Nephron (organoid): ENCODE data around the gene ZFAND2A.
"Not testable (repeated sequence)": the region's sequence is repeated elsewhere in the genome, so short reads cannot be mapped to it uniquely, and the experiment has no call there.

Source experiments
- H3K27ac Mint-ChIP-seq, 3 experiments: 2 replicates each; pipeline ENCODE4 v1.8.0; 2020; ENCODE audit warnings: mixed read lengths in 3 of 3, mild to moderate bottlenecking in 2 of 3, moderate library complexity in 1 of 3
- H3K27me3 Mint-ChIP-seq: 2 replicates; pipeline ENCODE4 v1.8.0; 2021; ENCODE audit warnings: low read depth, mild to moderate bottlenecking, moderate library complexity, mixed read lengths
- H3K36me3 Mint-ChIP-seq: 2 replicates; pipeline ENCODE4 v1.8.0; 2020; ENCODE audit warnings: low read depth, mixed read lengths
- H3K4me1 Mint-ChIP-seq: 2 replicates; pipeline ENCODE4 v1.8.0; 2020; ENCODE audit warnings: mixed read lengths
- H3K4me3 Mint-ChIP-seq, 3 experiments: 2 replicates each; pipeline ENCODE4 v1.8.0; 2020; ENCODE audit warnings: mild to moderate bottlenecking in 3 of 3, mixed read lengths in 3 of 3, moderate library complexity in 2 of 3
- H3K9me3 Mint-ChIP-seq: 2 replicates; pipeline ENCODE4 v1.8.0; 2020; ENCODE audit warnings: mixed read lengths
- TF ChIP-seq, protein P1 (sequence below), 3 experiments: fragments of 200-600 bp; sonication (generic); IDR thresholded peaks; one replicate each; pipeline ENCODE4 v1.5.0; 2021; ENCODE audit warnings: antibody characterized with exemption in 3 of 3; ENCODE audit not compliant: unreplicated experiment in 3 of 3

ZFAND2A gene

DNA sequence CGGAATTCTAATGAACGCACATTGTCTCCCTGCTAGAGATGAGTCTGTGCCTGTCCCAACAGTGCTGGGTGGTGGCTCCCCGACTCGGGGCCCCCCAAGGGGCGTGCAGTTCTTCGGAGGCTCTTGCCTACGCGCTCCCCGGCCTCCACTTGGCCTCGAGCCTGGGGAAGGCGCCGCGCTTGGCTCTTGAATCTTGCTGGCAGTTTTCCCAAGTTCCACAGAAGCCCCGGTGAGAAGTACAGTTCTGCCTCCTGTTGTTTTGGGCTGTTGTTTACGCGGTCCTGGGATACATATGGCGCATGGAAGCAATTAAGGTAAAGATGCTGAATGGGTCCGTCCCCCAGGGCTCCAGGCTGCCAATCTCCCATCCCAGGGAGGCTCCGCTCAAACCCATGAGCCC is 40.0 kb upstream of the ZFAND2A start:
- Mint-ChIP-seq H3K4me3 (peak overlapping the region in 1 of 3 experiments; percentile 42), H3K9me3 (no peaks in the 10 kb centered on the region), H3K36me3 (no peaks in the 10 kb centered on the region), H3K27me3 (peaks cover 39% of the 10 kb centered on the region), H3K4me1 (peaks cover 15% of the 10 kb centered on the region), H3K27ac (peak overlapping the region in 1 of 3 experiments; percentile 41)
- TF ChIP-seq, protein P1, sequence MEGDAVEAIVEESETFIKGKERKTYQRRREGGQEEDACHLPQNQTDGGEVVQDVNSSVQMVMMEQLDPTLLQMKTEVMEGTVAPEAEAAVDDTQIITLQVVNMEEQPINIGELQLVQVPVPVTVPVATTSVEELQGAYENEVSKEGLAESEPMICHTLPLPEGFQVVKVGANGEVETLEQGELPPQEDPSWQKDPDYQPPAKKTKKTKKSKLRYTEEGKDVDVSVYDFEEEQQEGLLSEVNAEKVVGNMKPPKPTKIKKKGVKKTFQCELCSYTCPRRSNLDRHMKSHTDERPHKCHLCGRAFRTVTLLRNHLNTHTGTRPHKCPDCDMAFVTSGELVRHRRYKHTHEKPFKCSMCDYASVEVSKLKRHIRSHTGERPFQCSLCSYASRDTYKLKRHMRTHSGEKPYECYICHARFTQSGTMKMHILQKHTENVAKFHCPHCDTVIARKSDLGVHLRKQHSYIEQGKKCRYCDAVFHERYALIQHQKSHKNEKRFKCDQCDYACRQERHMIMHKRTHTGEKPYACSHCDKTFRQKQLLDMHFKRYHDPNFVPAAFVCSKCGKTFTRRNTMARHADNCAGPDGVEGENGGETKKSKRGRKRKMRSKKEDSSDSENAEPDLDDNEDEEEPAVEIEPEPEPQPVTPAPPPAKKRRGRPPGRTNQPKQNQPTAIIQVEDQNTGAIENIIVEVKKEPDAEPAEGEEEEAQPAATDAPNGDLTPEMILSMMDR (IDR thresholded peaks at IDR 0.05; ENCODE audit: unreplicated experiment in 3 of 3) = no peak

DNA sequence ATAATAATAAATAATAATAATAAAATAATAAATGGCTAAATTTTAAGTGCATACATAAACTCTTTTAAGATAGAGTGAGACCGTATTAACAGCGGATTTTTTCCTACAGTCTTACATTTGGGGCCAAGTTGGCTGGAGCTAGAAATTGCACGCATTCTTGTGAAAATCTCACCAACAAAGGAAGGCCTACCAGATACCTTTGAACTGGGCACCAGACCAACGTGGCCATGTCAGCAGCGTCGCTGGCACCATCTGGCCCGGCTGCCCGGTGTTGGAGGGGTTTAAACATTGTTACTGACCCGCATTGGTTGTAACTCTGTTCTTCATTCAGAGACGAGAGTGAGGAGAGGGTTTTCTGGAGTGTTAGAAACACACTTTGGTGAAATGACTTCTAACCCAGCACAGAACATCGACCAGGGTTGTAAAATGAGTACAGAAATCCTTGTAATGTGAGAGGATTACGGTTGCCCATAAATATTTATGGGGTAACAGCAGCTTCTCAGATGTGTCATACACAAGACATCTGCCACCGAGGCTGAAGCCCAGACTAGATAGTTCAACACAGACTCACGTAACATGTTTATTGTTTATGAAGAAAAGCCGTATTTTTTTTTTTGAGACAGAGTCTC is 38.1 kb upstream of the ZFAND2A start:
- TF ChIP-seq, protein P1 (IDR thresholded peaks at IDR 0.05; ENCODE audit: unreplicated experiment in 3 of 3) = no peak

DNA sequence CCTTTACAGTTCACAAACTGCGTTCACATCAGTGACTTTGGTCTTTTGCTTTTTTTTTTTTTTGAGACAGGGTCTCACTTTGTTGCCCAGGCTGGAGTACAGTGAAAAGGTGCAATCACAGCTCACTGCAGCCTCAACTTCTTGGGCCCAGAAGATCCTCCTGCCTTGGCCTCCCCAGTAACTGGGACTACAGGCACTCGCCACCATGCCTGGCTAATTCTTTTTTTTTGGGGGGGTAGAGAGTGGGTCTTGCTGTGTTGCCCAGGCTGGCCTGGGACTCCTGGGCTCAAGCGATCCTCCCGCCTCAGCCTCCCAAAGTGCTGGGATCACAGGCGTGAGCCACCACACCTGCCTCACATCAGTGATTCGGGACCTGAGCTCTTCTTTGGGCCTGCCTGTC is 37.0 kb upstream of the ZFAND2A start:
- H3K4me3 Mint-ChIP-seq = no peak overlapping the region
- H3K9me3 Mint-ChIP-seq = no peaks in the 10 kb centered on the region
- H3K36me3 Mint-ChIP-seq = no peaks in the 10 kb centered on the region
- TF ChIP-seq, protein P1 (IDR thresholded peaks at IDR 0.05; ENCODE audit: unreplicated experiment in 3 of 3) = no peak
- peaks cover 20% of the 10 kb centered on the region for H3K4me1 Mint-ChIP-seq
- peaks cover 53% of the 10 kb centered on the region for H3K27me3 Mint-ChIP-seq
- H3K27ac Mint-ChIP-seq = no peak overlapping the region

More for the DNA sequence above, 38.1 kb upstream of the ZFAND2A start:
- peak overlapping the region; percentile 31 to 44 (median 44) for H3K27ac Mint-ChIP-seq
- no peaks in the 10 kb centered on the region for H3K36me3 Mint-ChIP-seq
- peaks cover 15% of the 10 kb centered on the region for H3K4me1 Mint-ChIP-seq
- no peak overlapping the region for H3K4me3 Mint-ChIP-seq
- no peaks in the 10 kb centered on the region for H3K9me3 Mint-ChIP-seq
- peaks cover 46% of the 10 kb centered on the region for H3K27me3 Mint-ChIP-seq

DNA sequence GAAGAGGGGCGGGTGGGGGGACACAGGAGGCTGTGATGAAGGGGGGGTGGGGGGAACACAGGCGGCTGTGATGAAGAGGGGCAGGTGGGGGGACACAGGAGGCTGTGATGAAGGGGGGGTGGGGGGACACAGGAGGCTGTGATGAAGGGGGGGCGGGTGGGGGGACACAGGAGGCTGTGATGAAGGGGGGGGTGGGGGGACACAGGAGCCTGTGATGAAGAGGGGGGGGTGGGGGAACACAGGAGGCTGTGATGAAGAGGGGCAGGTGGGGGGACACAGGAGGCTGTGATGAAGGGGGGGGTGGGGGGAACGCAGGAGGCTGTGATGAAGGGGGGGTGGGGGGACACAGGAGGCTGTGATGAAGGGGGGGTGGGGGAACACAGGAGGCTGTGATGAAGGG is 36.4 kb upstream of the ZFAND2A start:
- H3K27me3 Mint-ChIP-seq = peaks cover 53% of the 10 kb centered on the region
- not testable (repeated sequence) for H3K9me3 Mint-ChIP-seq, H3K4me3 Mint-ChIP-seq, H3K27ac Mint-ChIP-seq, H3K36me3 Mint-ChIP-seq
- H3K4me1 Mint-ChIP-seq = peaks cover 21% of the 10 kb centered on the region

DNA sequence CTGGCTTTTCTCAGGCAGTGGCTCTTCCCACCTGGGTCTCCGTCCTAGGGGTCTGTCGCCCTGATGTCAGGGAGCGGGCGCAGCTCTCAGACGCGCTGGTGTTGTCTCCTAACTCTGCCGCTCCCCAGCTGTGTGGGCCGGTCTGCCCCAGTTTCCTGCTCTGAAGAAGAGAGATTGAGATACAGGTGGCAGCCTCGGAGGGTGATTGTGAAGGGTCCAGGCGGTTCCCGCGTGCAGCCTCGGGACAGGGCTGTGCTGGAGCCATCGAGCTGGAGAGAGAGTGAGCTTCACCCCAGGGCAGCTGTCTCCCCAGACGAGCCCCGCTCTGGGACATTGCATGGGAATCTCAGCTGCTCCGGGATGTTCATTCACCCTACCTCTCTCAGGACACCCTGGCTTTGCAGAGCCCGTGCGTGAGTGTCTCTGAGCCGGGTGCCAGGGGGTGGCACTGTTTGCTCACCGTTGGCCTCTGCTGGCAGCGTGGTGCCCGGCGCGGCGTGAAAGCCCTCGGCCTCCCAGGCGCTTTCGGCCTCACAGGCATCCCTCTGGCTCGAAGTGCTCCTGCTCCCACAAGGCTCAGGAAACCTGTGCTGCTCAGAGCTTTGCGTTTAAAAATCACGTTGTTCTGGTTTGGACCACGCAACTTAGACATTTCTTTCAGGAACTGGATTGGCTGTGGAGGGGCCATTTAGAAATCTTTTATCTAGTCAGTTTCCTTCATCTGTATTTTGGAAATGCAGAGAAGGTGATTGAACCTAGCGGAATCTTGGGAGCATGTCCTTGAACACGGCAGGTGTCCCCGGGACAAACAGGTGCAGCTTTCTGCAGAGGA is 33.8 kb upstream of the ZFAND2A start:
- TF ChIP-seq, protein P1 (IDR thresholded peaks at IDR 0.05; ENCODE audit: unreplicated experiment in 3 of 3) = peak; percentile 37 to 50 (median 38)
- H3K27ac Mint-ChIP-seq = no peak overlapping the region
- no peaks in the 10 kb centered on the region for H3K36me3 Mint-ChIP-seq
- peaks cover 20% of the 10 kb centered on the region for H3K4me1 Mint-ChIP-seq
- peaks cover 59% of the 10 kb centered on the region for H3K27me3 Mint-ChIP-seq
- no peak overlapping the region for H3K4me3 Mint-ChIP-seq
- H3K9me3 Mint-ChIP-seq = peaks cover 5% of the 10 kb centered on the region

DNA sequence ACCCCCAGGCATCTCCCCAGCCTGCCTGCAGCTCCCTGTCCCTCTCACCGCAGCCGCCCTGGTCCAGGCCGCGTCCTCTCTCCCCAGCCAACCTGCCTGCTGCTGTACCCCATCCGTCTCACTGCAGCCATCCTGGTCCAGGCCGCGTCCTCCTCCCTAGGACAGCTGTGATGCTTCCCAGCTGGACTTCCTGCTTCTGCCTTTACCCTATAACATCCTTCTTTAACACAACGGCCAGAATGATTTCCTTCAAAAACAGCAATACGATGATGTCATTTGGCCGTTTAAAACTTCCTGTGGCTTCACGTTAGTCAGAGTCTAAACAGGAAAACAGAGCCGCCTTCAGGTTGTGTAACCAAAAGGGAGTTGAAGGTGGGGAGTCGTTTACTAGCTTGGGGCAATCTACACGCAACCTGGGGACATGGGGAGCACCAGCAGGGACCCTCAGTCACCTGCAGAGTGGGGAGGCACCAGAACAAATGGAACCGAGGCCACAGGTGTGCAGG is 32.2 kb upstream of the ZFAND2A start:
- H3K27me3 Mint-ChIP-seq = peaks cover 70% of the 10 kb centered on the region
- H3K4me3 Mint-ChIP-seq = no peak overlapping the region
- H3K9me3 Mint-ChIP-seq = peaks cover 5% of the 10 kb centered on the region
- peaks cover 11% of the 10 kb centered on the region for H3K4me1 Mint-ChIP-seq
- TF ChIP-seq, protein P1 (IDR thresholded peaks at IDR 0.05; ENCODE audit: unreplicated experiment in 3 of 3) = no peak
- H3K27ac Mint-ChIP-seq = peak overlapping the region; percentile 42 to 71 (median 54)
- no peaks in the 10 kb centered on the region for H3K36me3 Mint-ChIP-seq
